ENCODE measurements around the gene WRAP73. TPM values are rescaled to one million over a fixed set of nuclear protein-coding genes. Genes with fewer than 3 reads are reported as not detected.

Gene WRAP73
- polyA plus RNA-seq, 2 of the 4 experiments (the other 2 are of a cell fraction), result 15.4 to 16.1 TPM

GRCh38 chr1:3678361-3679097 is 28.6 kb upstream of the WRAP73 start:
- no peak overlapping the region for H3K4me3 ChIP-seq
- ChIA-PET CTCF (no interaction called here), POLR2A (no interaction called here)
- no peak overlapping the region for H3K4me2 ChIP-seq
- no peaks in the 10 kb centered on the region for H3K9me3 ChIP-seq
- no peak for TF ChIP-seq HOXA7 (CRISPR knock-in tag; IDR thresholded peaks at IDR 0.05)
- no peak for TF ChIP-seq MYC (IDR thresholded peaks at IDR 0.05; ENCODE audit: borderline replicate concordance, low read length)
- no peak for TF ChIP-seq CHD2 (IDR thresholded peaks at IDR 0.05; ENCODE audit: low read length, partially characterized antibody)
- TF ChIP-seq RARB (CRISPR knock-in tag; IDR thresholded peaks at IDR 0.05), result no peak
- TF ChIP-seq EP300 (IDR thresholded peaks at IDR 0.05), result no peak
- no peak for TF ChIP-seq JUN (IDR thresholded peaks at IDR 0.05)
- no peak for TF ChIP-seq ZNF302 (CRISPR knock-in tag; IDR thresholded peaks at IDR 0.05)
- DNase-seq (ENCODE audit: low read depth in 1 of 2, low spot score in 1 of 2) (no peak), ATAC-seq (no peak; a peak in 1 of 6 replicates), FAIRE-seq (no peak)
- H3K4me1 ChIP-seq, result no peaks in the 10 kb centered on the region
- H3K27ac ChIP-seq, result no peak overlapping the region
- WGBS (ENCODE audit: missing lambda C conversion rate), result no CpG with 5 or more reads among the region's 21 CpGs

GRCh38 chr1:3677484-3677883 is 27.6 kb upstream of the WRAP73 start:
- Histone ChIP-seq H3K4me3 (no peak overlapping the region), H3K4me2 (no peak overlapping the region), H3K4me1 (no peaks in the 10 kb centered on the region), H3K9me3 (no peaks in the 10 kb centered on the region), H3K27ac (no peak overlapping the region)
- no peak for FAIRE-seq
- TF ChIP-seq, protein P1, sequence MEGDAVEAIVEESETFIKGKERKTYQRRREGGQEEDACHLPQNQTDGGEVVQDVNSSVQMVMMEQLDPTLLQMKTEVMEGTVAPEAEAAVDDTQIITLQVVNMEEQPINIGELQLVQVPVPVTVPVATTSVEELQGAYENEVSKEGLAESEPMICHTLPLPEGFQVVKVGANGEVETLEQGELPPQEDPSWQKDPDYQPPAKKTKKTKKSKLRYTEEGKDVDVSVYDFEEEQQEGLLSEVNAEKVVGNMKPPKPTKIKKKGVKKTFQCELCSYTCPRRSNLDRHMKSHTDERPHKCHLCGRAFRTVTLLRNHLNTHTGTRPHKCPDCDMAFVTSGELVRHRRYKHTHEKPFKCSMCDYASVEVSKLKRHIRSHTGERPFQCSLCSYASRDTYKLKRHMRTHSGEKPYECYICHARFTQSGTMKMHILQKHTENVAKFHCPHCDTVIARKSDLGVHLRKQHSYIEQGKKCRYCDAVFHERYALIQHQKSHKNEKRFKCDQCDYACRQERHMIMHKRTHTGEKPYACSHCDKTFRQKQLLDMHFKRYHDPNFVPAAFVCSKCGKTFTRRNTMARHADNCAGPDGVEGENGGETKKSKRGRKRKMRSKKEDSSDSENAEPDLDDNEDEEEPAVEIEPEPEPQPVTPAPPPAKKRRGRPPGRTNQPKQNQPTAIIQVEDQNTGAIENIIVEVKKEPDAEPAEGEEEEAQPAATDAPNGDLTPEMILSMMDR (IDR thresholded peaks at IDR 0.05), result no peak
- TF ChIP-seq JUNB (IDR thresholded peaks at IDR 0.05) (no peak), CBX8 (IDR thresholded peaks at IDR 0.05) (no peak), CHD2 (IDR thresholded peaks at IDR 0.05; ENCODE audit: low read length, partially characterized antibody) (no peak), USF2 (IDR thresholded peaks at IDR 0.05) (no peak), EHF (CRISPR knock-in tag; IDR thresholded peaks at IDR 0.05) (no peak), EHMT2 (IDR thresholded peaks at IDR 0.05; ENCODE audit: low read depth) (no peak), HEYL (CRISPR knock-in tag; IDR thresholded peaks at IDR 0.05) (no peak), ELK1 (IDR thresholded peaks at IDR 0.05; ENCODE audit: low read depth, low read length) (no peak), HOXB5 (CRISPR knock-in tag; IDR thresholded peaks at IDR 0.05) (no peak), RAD21 (conservative IDR thresholded peaks at IDR 0.05 in 1 of 2, IDR thresholded peaks at IDR 0.05 in 1 of 2) (no peak), RARB (CRISPR knock-in tag; IDR thresholded peaks at IDR 0.05) (no peak), MAZ (IDR thresholded peaks at IDR 0.05; ENCODE audit: borderline replicate concordance, low read depth, low read length) (no peak), SREBF2 (IDR thresholded peaks at IDR 0.05) (no peak), MAFK (IDR thresholded peaks at IDR 0.05; ENCODE audit: partially characterized antibody) (no peak)
- TF ChIP-seq, protein P2, sequence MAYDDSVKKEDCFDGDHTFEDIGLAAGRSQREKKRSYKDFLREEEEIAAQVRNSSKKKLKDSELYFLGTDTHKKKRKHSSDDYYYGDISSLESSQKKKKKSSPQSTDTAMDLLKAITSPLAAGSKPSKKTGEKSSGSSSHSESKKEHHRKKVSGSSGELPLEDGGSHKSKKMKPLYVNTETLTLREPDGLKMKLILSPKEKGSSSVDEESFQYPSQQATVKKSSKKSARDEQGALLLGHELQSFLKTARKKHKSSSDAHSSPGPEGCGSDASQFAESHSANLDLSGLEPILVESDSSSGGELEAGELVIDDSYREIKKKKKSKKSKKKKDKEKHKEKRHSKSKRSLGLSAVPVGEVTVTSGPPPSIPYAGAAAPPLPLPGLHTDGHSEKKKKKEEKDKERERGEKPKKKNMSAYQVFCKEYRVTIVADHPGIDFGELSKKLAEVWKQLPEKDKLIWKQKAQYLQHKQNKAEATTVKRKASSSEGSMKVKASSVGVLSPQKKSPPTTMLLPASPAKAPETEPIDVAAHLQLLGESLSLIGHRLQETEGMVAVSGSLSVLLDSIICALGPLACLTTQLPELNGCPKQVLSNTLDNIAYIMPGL (CRISPR knock-in tag; IDR thresholded peaks at IDR 0.05; ENCODE audit: borderline replicate concordance), result no peak
- TF ChIP-seq, protein P3, sequence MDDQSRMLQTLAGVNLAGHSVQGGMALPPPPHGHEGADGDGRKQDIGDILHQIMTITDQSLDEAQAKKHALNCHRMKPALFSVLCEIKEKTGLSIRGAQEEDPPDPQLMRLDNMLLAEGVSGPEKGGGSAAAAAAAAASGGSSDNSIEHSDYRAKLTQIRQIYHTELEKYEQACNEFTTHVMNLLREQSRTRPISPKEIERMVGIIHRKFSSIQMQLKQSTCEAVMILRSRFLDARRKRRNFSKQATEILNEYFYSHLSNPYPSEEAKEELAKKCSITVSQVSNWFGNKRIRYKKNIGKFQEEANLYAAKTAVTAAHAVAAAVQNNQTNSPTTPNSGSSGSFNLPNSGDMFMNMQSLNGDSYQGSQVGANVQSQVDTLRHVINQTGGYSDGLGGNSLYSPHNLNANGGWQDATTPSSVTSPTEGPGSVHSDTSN (IDR thresholded peaks at IDR 0.05), result no peak
- TF ChIP-seq, protein P4, sequence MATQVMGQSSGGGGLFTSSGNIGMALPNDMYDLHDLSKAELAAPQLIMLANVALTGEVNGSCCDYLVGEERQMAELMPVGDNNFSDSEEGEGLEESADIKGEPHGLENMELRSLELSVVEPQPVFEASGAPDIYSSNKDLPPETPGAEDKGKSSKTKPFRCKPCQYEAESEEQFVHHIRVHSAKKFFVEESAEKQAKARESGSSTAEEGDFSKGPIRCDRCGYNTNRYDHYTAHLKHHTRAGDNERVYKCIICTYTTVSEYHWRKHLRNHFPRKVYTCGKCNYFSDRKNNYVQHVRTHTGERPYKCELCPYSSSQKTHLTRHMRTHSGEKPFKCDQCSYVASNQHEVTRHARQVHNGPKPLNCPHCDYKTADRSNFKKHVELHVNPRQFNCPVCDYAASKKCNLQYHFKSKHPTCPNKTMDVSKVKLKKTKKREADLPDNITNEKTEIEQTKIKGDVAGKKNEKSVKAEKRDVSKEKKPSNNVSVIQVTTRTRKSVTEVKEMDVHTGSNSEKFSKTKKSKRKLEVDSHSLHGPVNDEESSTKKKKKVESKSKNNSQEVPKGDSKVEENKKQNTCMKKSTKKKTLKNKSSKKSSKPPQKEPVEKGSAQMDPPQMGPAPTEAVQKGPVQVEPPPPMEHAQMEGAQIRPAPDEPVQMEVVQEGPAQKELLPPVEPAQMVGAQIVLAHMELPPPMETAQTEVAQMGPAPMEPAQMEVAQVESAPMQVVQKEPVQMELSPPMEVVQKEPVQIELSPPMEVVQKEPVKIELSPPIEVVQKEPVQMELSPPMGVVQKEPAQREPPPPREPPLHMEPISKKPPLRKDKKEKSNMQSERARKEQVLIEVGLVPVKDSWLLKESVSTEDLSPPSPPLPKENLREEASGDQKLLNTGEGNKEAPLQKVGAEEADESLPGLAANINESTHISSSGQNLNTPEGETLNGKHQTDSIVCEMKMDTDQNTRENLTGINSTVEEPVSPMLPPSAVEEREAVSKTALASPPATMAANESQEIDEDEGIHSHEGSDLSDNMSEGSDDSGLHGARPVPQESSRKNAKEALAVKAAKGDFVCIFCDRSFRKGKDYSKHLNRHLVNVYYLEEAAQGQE (IDR thresholded peaks at IDR 0.05), result no peak
- ChIA-PET POLR2A (no interaction called here), CTCF (interaction anchor here (1.3 kb wide), 1 partner anchor 18 kb away, joined by 5 read pairs; no protein-coding TSS in a partner anchor)
- no peak for ATAC-seq
- WGBS (ENCODE audit: missing lambda C conversion rate), result 58% methylated on average over 5 of the region's 5 CpGs
- DNase-seq (ENCODE audit: low read depth in 1 of 2, low spot score in 1 of 2), result no peak
